Spinal cord (tissue), 10 donors: Measurements from ENCODE around the gene FRY. TPM values are rescaled to one million over a fixed set of nuclear protein-coding genes. Genes with fewer than 3 reads are reported as not detected.

Experiments used
- DNase-seq, 6 donors: peaks; one replicate each; pipeline versions ENCODE4 v3.0.0 to v3.0.0-alpha.2; 2013 to 2015; ENCODE audit warnings: low spot score in 6 of 6, low read depth in 4 of 6
- H3K27ac ChIP-seq: one replicate; pipeline ENCODE4 v1.5.1; 2013; ENCODE audit warnings: low read depth, low read length, control low read depth
- H3K27me3 ChIP-seq: one replicate; pipeline ENCODE4 v1.6.1; 2013; ENCODE audit warnings: low read length; ENCODE audit not compliant: control insufficient read depth, insufficient read depth
- H3K36me3 ChIP-seq: one replicate; pipeline ENCODE4 v1.6.1; 2013; ENCODE audit warnings: low read length; ENCODE audit not compliant: control insufficient read depth, insufficient read depth
- H3K4me1 ChIP-seq: one replicate; pipeline ENCODE4 v1.6.1; 2013; ENCODE audit warnings: low read length; ENCODE audit not compliant: control insufficient read depth, insufficient read depth
- H3K4me3 ChIP-seq: one replicate; pipeline ENCODE4 v1.5.1; 2013; ENCODE audit warnings: low read depth, low read length, control low read depth
- H3K9me3 ChIP-seq: one replicate; pipeline ENCODE4 v1.6.1; 2013; ENCODE audit warnings: low read length; ENCODE audit not compliant: control insufficient read depth, insufficient read depth
- WGBS: methylation state at CpG from one replicate; pipeline ENCODE4 v1.1.5; 2013; ENCODE audit warnings: missing lambda C conversion rate; ENCODE audit not compliant: insufficient coverage; 5-methylcytosine and 5-hydroxymethylcytosine counted together
- polyA plus RNA-seq, 2 donors: library from polyadenylated mRNA; unstranded; fragments of 120-200 nt; gene quantifications; one replicate each; pipeline ENCODE4 v1.2.1, GENCODE V29; 2013; ENCODE audit not compliant: insufficient read length in 2 of 2
- total RNA-seq, 2 donors: library from RNA; depleted of rRNA in 1 of 2; stranded (reverse); fragments of 120-200 nt in 1 of 2; fragments of >200 nt in 1 of 2; gene quantifications; one replicate each; pipeline versions ENCODE4 v1.2.3 to v1.2.4, GENCODE V29; 2013 to 2014
- donor health status: healthy.

Gene FRY
- total and polyA plus RNA-seq, 4 donors = 55.9 to 97.8 (median 92.7) TPM

GRCh38 chr13:32142115-32142514 is 110.5 kb downstream of the FRY start:
- WGBS = no CpG with 5 or more reads among the region's 1 CpG
- Histone ChIP-seq H3K4me1 (no peaks in the 10 kb centered on the region), H3K36me3 (no peaks in the 10 kb centered on the region), H3K27ac (no peak overlapping the region), H3K27me3 (no peaks in the 10 kb centered on the region), H3K4me3 (no peak overlapping the region), H3K9me3 (no peaks in the 10 kb centered on the region)
- DNase-seq = no peak

- Histone ChIP-seq H3K4me3 (no peak overlapping the region), H3K36me3 (no peaks in the 10 kb centered on the region), H3K4me1 (no peaks in the 10 kb centered on the region), H3K27ac (no peak overlapping the region), H3K9me3 (no peaks in the 10 kb centered on the region), H3K27me3 (no peaks in the 10 kb centered on the region)
- DNase-seq = no peak
Measured at GRCh38 chr13:32142956-32143375, 111.4 kb downstream of the FRY start.

- no peaks in the 10 kb centered on the region for H3K9me3 ChIP-seq
- no peak overlapping the region for H3K27ac ChIP-seq
- H3K4me1 ChIP-seq = peaks cover 4% of the 10 kb centered on the region
- H3K4me3 ChIP-seq = no peak overlapping the region
- 100% methylated on average over 1 of the region's 2 CpGs for WGBS
- no peak for DNase-seq
- H3K27me3 ChIP-seq = no peaks in the 10 kb centered on the region
- no peaks in the 10 kb centered on the region for H3K36me3 ChIP-seq
Measured at GRCh38 chr13:32147193-32147592, 115.6 kb downstream of the FRY start.

GRCh38 chr13:32147976-32148375 is 116.4 kb downstream of the FRY start:
- Histone ChIP-seq H3K27me3 (no peaks in the 10 kb centered on the region), H3K27ac (no peak overlapping the region), H3K36me3 (no peaks in the 10 kb centered on the region), H3K4me3 (no peak overlapping the region), H3K4me1 (peaks cover 4% of the 10 kb centered on the region), H3K9me3 (no peaks in the 10 kb centered on the region)
- no peak for DNase-seq
- 80% methylated on average over 1 of the region's 4 CpGs for WGBS

- Histone ChIP-seq H3K27ac (no peak overlapping the region), H3K27me3 (no peaks in the 10 kb centered on the region), H3K4me1 (peaks cover 4% of the 10 kb centered on the region), H3K36me3 (no peaks in the 10 kb centered on the region), H3K4me3 (no peak overlapping the region), H3K9me3 (no peaks in the 10 kb centered on the region)
- WGBS = no CpG with 5 or more reads among the region's 1 CpG
- no peak for DNase-seq
Measured at GRCh38 chr13:32150239-32150638, 118.7 kb downstream of the FRY start.

GRCh38 chr13:32150794-32151193 is 119.2 kb downstream of the FRY start:
- Histone ChIP-seq H3K9me3 (no peaks in the 10 kb centered on the region), H3K4me1 (peaks cover 4% of the 10 kb centered on the region), H3K4me3 (no peak overlapping the region), H3K27ac (peak overlapping the region; percentile 4), H3K36me3 (no peaks in the 10 kb centered on the region), H3K27me3 (no peaks in the 10 kb centered on the region)
- DNase-seq = peak in 3 of 6 donors; percentile 18 to 68 (median 23)
- 0% methylated on average over 1 of the region's 1 CpG for WGBS

GRCh38 chr13:32151240-32151639 is 119.7 kb downstream of the FRY start:
- no CpG with 5 or more reads among the region's 5 CpGs for WGBS
- no peak for DNase-seq
- no peak overlapping the region for H3K4me3 ChIP-seq
- peaks cover 4% of the 10 kb centered on the region for H3K4me1 ChIP-seq
- no peaks in the 10 kb centered on the region for H3K9me3 ChIP-seq
- no peaks in the 10 kb centered on the region for H3K36me3 ChIP-seq
- no peaks in the 10 kb centered on the region for H3K27me3 ChIP-seq
- H3K27ac ChIP-seq = no peak overlapping the region

- DNase-seq = no peak
- Histone ChIP-seq H3K27ac (no peak overlapping the region), H3K4me3 (no peak overlapping the region), H3K27me3 (no peaks in the 10 kb centered on the region), H3K9me3 (no peaks in the 10 kb centered on the region), H3K36me3 (no peaks in the 10 kb centered on the region), H3K4me1 (peaks cover 4% of the 10 kb centered on the region)
- WGBS = 81% methylated on average over 2 of the region's 3 CpGs
Measured at GRCh38 chr13:32153056-32153455, 121.5 kb downstream of the FRY start.

GRCh38 chr13:32159137-32159869 is 127.7 kb downstream of the FRY start:
- DNase-seq = peak in 2 of 6 donors; percentile 15 to 34
- WGBS = no CpG with 5 or more reads among the region's 4 CpGs
- Histone ChIP-seq H3K27ac (no peak overlapping the region), H3K9me3 (no peaks in the 10 kb centered on the region), H3K36me3 (peaks cover 10% of the 10 kb centered on the region), H3K4me3 (no peak overlapping the region), H3K27me3 (no peaks in the 10 kb centered on the region), H3K4me1 (no peaks in the 10 kb centered on the region)

GRCh38 chr13:32162395-32163005 is 130.9 kb downstream of the FRY start:
- Histone ChIP-seq H3K36me3 (peaks cover 14% of the 10 kb centered on the region), H3K27ac (no peak overlapping the region), H3K9me3 (no peaks in the 10 kb centered on the region), H3K27me3 (no peaks in the 10 kb centered on the region), H3K4me1 (peaks cover 3% of the 10 kb centered on the region), H3K4me3 (no peak overlapping the region)
- no peak for DNase-seq
- 85% methylated on average over 4 of the region's 5 CpGs for WGBS
